ENCODE data around the gene IFT22.
"Not testable (repeated sequence)": the region's sequence is repeated elsewhere in the genome, so short reads cannot be mapped to it uniquely, and the experiment has no call there.

The IFT22 gene

DNA sequence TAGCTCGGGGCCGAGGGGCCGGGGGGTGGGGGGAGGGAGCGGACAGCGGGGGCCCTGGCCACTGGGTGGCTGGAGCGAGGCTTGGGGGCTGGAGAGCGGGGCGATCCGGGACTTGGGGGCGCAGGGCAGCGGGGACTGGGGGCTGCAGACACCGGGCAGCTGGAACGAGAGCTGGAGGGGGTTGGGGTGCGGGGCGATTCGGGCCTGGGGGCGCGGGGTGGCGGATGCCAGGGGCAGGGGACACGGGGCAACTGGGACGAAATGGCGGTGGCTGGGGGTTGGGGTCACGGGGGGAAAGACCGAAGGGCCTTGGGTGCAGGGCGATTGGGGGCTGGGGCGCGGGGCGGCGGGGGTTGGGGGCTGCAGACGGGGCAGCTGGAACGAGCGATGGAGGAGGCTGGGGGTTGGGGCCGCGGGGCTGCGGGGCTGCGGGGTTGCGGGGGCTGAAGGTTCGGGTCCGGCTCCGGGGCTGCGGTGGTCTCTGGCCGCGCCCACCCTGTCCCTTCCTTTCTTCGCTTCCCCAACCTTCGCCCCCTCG is 41.7 kb upstream of the IFT22 start:
- TF ChIP-seq, protein P1, sequence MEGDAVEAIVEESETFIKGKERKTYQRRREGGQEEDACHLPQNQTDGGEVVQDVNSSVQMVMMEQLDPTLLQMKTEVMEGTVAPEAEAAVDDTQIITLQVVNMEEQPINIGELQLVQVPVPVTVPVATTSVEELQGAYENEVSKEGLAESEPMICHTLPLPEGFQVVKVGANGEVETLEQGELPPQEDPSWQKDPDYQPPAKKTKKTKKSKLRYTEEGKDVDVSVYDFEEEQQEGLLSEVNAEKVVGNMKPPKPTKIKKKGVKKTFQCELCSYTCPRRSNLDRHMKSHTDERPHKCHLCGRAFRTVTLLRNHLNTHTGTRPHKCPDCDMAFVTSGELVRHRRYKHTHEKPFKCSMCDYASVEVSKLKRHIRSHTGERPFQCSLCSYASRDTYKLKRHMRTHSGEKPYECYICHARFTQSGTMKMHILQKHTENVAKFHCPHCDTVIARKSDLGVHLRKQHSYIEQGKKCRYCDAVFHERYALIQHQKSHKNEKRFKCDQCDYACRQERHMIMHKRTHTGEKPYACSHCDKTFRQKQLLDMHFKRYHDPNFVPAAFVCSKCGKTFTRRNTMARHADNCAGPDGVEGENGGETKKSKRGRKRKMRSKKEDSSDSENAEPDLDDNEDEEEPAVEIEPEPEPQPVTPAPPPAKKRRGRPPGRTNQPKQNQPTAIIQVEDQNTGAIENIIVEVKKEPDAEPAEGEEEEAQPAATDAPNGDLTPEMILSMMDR (IDR thresholded peaks at IDR 0.05; ENCODE audit: low read depth, low read length, missing control alignments): no peak
- DNase-seq (ENCODE audit: extremely low read depth, low read depth): no peak
- peak overlapping the region; percentile 50 for H3K4me3 ChIP-seq (replicated peaks; ENCODE audit: low read depth, low read length)

DNA sequence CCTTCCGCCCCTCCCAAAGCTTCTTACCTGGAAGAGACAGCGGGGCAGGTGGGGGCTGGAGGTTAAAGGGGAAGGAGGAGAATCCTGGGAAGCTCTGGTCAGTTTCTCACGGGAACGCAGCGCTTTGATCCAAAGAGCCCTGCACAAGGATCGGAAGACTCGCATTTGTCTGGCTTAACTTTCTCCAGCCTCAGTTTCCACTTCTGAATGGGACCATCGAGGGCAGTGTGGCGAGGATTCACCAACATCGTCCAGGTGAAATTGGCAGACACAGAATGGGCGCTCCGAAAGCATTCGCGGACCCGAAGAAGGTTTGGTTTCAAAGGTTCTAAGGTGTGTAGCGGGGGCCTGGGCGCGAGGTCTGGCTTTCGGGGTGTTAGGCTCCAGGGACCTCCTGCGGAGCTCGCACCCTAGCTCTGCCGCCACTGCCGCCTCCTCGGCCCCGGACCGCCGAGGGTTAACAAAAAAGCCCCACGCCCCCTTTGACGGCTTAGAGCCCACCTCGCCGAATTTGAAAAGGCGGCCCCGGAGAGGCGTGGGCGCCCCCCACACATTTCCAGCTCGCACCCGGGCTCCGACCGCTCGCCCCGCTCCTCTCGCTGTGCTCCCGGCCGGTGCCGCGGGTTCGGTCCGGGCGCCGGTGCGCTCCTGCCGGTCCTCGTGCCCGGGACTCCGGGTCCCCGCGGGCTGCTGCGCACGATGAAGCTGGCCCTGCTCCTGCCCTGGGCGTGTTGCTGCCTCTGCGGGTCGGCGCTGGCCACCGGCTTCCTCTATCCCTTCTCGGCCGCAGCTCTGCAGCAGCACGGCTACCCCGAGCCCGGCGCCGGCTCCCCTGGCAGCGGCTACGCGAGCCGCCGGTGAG is 41.0 kb upstream of the IFT22 start, which contains the start of gene COL26A1:
Gene COL26A1, plus strand, starts transcription at position 542 of the 862 bp plus-strand sequence. Its CDS starts 158 bp downstream, at position 700.
- no peak for DNase-seq (ENCODE audit: extremely low read depth, low read depth)
- peak within 1 kb of the TSS; percentile 50 for H3K4me3 ChIP-seq (replicated peaks; ENCODE audit: low read depth, low read length)
- TF ChIP-seq, protein P1 (IDR thresholded peaks at IDR 0.05; ENCODE audit: low read depth, low read length, missing control alignments): no peak

DNA sequence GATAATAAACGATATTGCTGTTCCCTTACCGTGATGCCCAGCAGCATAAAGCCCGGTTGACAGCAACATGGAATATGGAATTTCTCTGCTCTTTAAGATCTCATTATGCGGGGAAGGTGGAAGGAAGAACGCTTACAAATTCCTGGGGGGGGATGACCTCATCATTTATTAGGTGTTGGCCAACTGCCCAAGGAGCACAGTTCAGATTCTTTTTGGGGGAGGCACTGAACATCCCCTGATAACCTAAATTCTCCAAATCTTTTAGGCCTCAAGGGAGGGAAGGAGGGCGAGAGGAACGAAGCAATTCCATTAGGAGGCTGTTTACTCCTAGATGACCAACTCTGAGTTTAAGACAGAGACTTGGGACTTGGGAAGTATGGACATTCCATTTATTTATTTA is 35.8 kb upstream of the IFT22 start:
- TF ChIP-seq, protein P1 (IDR thresholded peaks at IDR 0.05; ENCODE audit: low read depth, low read length, missing control alignments): no peak
- H3K4me3 ChIP-seq (replicated peaks; ENCODE audit: low read depth, low read length): no peak overlapping the region
- DNase-seq (ENCODE audit: extremely low read depth, low read depth): no peak

DNA sequence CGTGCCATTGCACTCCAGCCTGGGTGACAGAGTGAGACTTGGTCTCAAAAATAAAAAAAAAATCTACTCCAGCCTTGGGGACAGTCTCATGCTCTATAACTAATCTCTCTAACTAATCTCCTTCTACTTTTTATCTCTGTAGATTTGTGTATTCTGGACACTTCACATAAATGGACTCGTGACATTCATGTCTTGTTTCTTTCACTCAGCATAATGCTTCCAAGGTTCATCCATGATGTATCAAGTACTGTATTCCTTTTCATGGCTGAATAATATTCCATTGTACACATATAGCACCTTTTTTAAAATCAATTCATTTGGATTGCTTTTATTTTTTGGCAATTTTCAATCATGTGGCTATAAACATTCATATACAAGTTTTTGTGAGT is 31.3 kb upstream of the IFT22 start:
- no peak overlapping the region for H3K4me3 ChIP-seq (replicated peaks; ENCODE audit: low read depth, low read length)
- TF ChIP-seq, protein P1 (IDR thresholded peaks at IDR 0.05; ENCODE audit: low read depth, low read length, missing control alignments): no peak

DNA sequence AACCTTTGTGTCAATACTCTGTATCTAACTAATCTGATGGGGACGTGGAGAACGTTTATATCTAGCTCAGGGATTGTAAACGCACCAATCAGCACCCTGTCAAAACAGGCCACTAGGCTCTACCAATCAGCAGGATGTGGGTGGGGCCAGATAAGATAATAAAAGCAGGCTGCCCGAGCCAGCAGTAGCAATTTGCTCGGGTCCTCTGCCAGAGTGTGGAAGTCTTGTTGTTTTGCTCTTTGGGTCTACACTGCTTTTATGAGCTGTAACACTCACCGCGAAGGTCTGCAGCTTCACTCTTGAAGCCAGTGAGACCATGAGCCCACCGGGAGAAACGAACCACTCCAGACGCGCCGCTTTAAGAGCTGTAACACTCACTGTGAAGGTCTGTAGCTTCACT is 27.7 kb upstream of the IFT22 start:
- DNase-seq (ENCODE audit: extremely low read depth, low read depth); H3K4me3 ChIP-seq (replicated peaks; ENCODE audit: low read depth, low read length): not testable (repeated sequence)

More for the DNA sequence above, 31.3 kb upstream of the IFT22 start:
- DNase-seq (ENCODE audit: extremely low read depth, low read depth): no peak

DNA sequence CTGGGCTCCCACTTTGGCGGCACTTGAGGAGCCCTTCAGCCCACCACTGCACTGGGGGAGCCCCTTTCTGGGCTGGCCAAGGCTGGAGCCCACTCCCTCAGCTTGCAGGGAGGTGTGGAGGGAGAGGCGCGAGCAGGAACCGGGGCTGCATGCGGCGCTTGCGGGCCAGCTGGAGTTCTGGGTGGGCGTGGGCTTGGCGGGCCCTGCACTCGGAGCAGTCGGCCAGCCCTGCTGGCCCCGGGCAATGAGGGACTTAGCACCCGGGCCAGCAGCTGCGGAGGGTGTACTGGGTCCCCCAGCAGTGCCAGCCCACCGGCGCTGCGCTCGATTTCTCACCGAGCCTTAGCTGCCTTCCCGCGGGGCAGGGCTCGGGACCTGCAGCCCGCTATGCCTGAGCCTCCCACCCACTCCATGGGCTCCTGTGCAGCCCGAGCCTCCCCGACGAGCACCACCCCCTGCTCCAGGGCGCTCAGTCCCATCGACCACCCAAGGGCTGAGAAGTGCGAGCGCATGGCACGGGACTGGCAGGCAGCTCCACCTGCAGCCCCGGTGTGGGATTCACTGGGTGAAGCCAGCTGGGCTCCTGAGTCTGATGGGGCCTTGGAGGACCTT is 26.9 kb upstream of the IFT22 start:
- DNase-seq (ENCODE audit: extremely low read depth, low read depth); H3K4me3 ChIP-seq (replicated peaks; ENCODE audit: low read depth, low read length): not testable (repeated sequence)

DNA sequence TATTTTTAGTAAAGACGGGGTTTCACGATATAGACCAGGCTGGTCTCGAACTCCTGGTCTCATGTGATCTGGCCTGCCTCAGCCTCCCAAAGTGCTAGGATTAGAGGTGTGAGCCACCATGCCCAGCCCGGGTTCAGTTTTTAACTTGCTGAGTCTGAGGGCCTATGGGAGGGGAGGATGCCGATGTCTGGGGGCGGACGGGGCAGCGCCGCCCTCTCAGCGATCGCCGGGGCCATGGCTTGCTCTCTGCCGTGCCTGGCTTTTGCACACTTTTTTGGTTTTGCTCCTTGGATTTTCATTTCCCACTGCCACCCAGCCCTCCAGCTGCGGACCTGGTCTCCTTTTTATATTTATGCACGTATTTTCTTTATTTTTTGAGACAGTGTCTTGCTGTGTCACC is 25.9 kb upstream of the IFT22 start:
- TF ChIP-seq, protein P1 (IDR thresholded peaks at IDR 0.05; ENCODE audit: low read depth, low read length, missing control alignments): no peak
- H3K4me3 ChIP-seq (replicated peaks; ENCODE audit: low read depth, low read length): no peak overlapping the region
- no peak for DNase-seq (ENCODE audit: extremely low read depth, low read depth)
